OCI-LY1 (cell line): ENCODE data around the gene DDX51.

ENCODE experiments used
- H2AFZ ChIP-seq: fragments of 200-600 bp; sonication (generic), shearing (Covaris generic); 2 replicates; pipeline ENCODE4 v1.6.0; 2014; ENCODE audit warnings: antibody characterized with exemption, mild to moderate bottlenecking, low read length
- H3F3A ChIP-seq: fragments of 200-600 bp; sonication (generic), shearing (Covaris generic); 2 replicates; pipeline ENCODE4 v1.6.0; 2014; ENCODE audit warnings: mild to moderate bottlenecking, antibody characterized with exemption, low read length, moderate library complexity; ENCODE audit not compliant: insufficient read depth
- H3K27ac ChIP-seq: fragments of 200-600 bp; sonication (generic); 2 replicates; pipeline ENCODE4 v1.5.1; 2014; ENCODE audit warnings: low read length, mixed run types, mild to moderate bottlenecking, low read depth; ENCODE audit not compliant: poor library complexity, severe bottlenecking
- H3K27me3 ChIP-seq: fragments of 200-600 bp; sonication (generic); 2 replicates; pipeline ENCODE4 v1.6.0; 2014; ENCODE audit warnings: antibody characterized with exemption, mild to moderate bottlenecking, low read length, moderate library complexity; ENCODE audit not compliant: insufficient read depth
- H3K36me3 ChIP-seq: fragments of 200-600 bp; sonication (generic); 2 replicates; pipeline ENCODE4 v1.6.1; 2014; ENCODE audit warnings: mild to moderate bottlenecking, antibody characterized with exemption, low read length, moderate library complexity, mixed read lengths; ENCODE audit not compliant: insufficient read depth
- H3K4me1 ChIP-seq: fragments of 200-600 bp; sonication (generic); 2 replicates; pipeline ENCODE4 v1.5.1; 2014; ENCODE audit warnings: mild to moderate bottlenecking, low read length, moderate library complexity; ENCODE audit not compliant: insufficient read depth, severe bottlenecking
- H3K4me2 ChIP-seq: fragments of 200-600 bp; sonication (generic), shearing (Covaris generic); 2 replicates; pipeline ENCODE4 v1.6.1; 2014; ENCODE audit warnings: low read length
- H3K4me3 ChIP-seq: fragments of 200-600 bp; sonication (generic); 2 replicates; pipeline ENCODE4 v1.5.1; 2014; ENCODE audit warnings: low read length, low read depth, mild to moderate bottlenecking, mixed read lengths; ENCODE audit not compliant: poor library complexity, severe bottlenecking
- H3K79me2 ChIP-seq: fragments of 200-600 bp; shearing (Covaris generic); 2 replicates; pipeline ENCODE4 v1.6.1; 2016; ENCODE audit warnings: mixed run types, low read length, mixed read lengths; ENCODE audit not compliant: insufficient read depth
- H3K9ac ChIP-seq: fragments of 200-600 bp; sonication (generic), shearing (Covaris generic); 2 replicates; pipeline ENCODE4 v1.6.1; 2014; ENCODE audit warnings: mild to moderate bottlenecking, low read length, mixed read lengths
- H3K9me2 ChIP-seq: fragments of 200-600 bp; sonication (generic), shearing (Covaris generic); 2 replicates; pipeline ENCODE4 v1.6.1; 2014; ENCODE audit warnings: low read depth, mild to moderate bottlenecking, low read length, mixed read lengths
- H3K9me3 ChIP-seq: fragments of 200-600 bp; shearing (Covaris generic); 2 replicates; pipeline ENCODE4 v1.6.1; 2014; ENCODE audit warnings: low read length, mixed read lengths
- H4K20me1 ChIP-seq: fragments of 200-600 bp; sonication (generic), shearing (Covaris generic); 2 replicates; pipeline ENCODE4 v1.6.0; 2016; ENCODE audit warnings: mild to moderate bottlenecking, low read length; ENCODE audit not compliant: insufficient read depth
- CTCF ChIP-seq: fragments of 200-600 bp; sonication (generic), shearing (Covaris generic); IDR thresholded peaks from 2 replicates; pipeline ENCODE4 v1.5.1; 2017; ENCODE audit warnings: mild to moderate bottlenecking, antibody characterized with exemption, low read length, moderate library complexity, mixed read lengths
- EZH2 ChIP-seq: fragments of 200-600 bp; sonication (generic), shearing (Covaris generic); IDR thresholded peaks from 2 replicates; pipeline ENCODE4 v1.8.0; 2017; ENCODE audit warnings: borderline replicate concordance, mixed run types, mild to moderate bottlenecking, antibody characterized with exemption, low read length, moderate library complexity, mixed read lengths

DDX51 gene

GRCh38 chr12:132132609-132133430 lies 11.3 kb downstream of the DDX51 start:
- Histone ChIP-seq H3K9me3 (peaks cover 2% of the 10 kb centered on the region), H3K27ac (no peak overlapping the region), H3K36me3 (peaks cover 14% of the 10 kb centered on the region), H3K4me1 (no peaks in the 10 kb centered on the region), H3F3A (peaks cover 3% of the 10 kb centered on the region; the same call in 1 of the 2 replicates), H3K4me2 (no peak overlapping the region), H4K20me1 (no peaks in the 10 kb centered on the region), H2AFZ (no peak overlapping the region), H3K4me3 (no peak overlapping the region), H3K79me2 (no peaks in the 10 kb centered on the region), H3K27me3 (no peaks in the 10 kb centered on the region), H3K9ac (no peak overlapping the region), H3K9me2 (no peaks in the 10 kb centered on the region)
- TF ChIP-seq CTCF (no peak), EZH2 (no peak)

- no peaks in the 10 kb centered on the region for H3K9me2 ChIP-seq
- H3F3A ChIP-seq = no peaks in the 10 kb centered on the region
- no peak overlapping the region for H3K9ac ChIP-seq
- no peak overlapping the region for H3K4me2 ChIP-seq
- no peaks in the 10 kb centered on the region for H3K79me2 ChIP-seq
- H3K27ac ChIP-seq = no peak overlapping the region
- no peaks in the 10 kb centered on the region for H4K20me1 ChIP-seq
- no peaks in the 10 kb centered on the region for H3K4me1 ChIP-seq
- peaks cover 6% of the 10 kb centered on the region for H3K9me3 ChIP-seq
- no peak overlapping the region for H3K4me3 ChIP-seq
- no peaks in the 10 kb centered on the region for H3K27me3 ChIP-seq
- TF ChIP-seq CTCF = no peak
- no peak for TF ChIP-seq EZH2
- peaks cover 21% of the 10 kb centered on the region for H3K36me3 ChIP-seq
- H2AFZ ChIP-seq = no peak overlapping the region
These were observed 12.2 kb downstream of the DDX51 start for GRCh38 chr12:132131952-132132351.

GRCh38 chr12:132131229-132131628 lies 12.9 kb downstream of the DDX51 start:
- peaks cover 6% of the 10 kb centered on the region for H3K9me3 ChIP-seq
- no peak for TF ChIP-seq CTCF
- TF ChIP-seq EZH2 = no peak
- no peaks in the 10 kb centered on the region for H3K9me2 ChIP-seq
- no peaks in the 10 kb centered on the region for H4K20me1 ChIP-seq
- H3K4me2 ChIP-seq = no peak overlapping the region
- H3K36me3 ChIP-seq = peaks cover 29% of the 10 kb centered on the region
- no peaks in the 10 kb centered on the region for H3K79me2 ChIP-seq
- H3K9ac ChIP-seq = no peak overlapping the region
- H2AFZ ChIP-seq = no peak overlapping the region
- H3K27me3 ChIP-seq = no peaks in the 10 kb centered on the region
- H3F3A ChIP-seq = no peaks in the 10 kb centered on the region
- H3K4me1 ChIP-seq = no peaks in the 10 kb centered on the region
- no peak overlapping the region for H3K27ac ChIP-seq
- no peak overlapping the region for H3K4me3 ChIP-seq
